GM12891 (cell line): ENCODE measurements around the gene BTF3L4.
"Not testable (repeated sequence)": the region's sequence is repeated elsewhere in the genome, so short reads cannot be mapped to it uniquely, and the experiment has no call there.

Experiments
- DNase-seq: peaks from one replicate; pipeline ENCODE4 v3.0.0; 2011; ENCODE audit warnings: low spot score; ENCODE audit not compliant: insufficient read length
- FAIRE-seq: peaks from 2 replicates; lab custom pipeline; 2011; peaks lifted over from hg19 to GRCh38; lab: Jason Lieb, UNC
- PAX5 ChIP-seq: IDR thresholded peaks from 2 replicates; pipeline ENCODE4 v1.6.1; 2011; ENCODE audit warnings: low read length, moderate library complexity, mild to moderate bottlenecking; ENCODE audit not compliant: insufficient read depth, severe bottlenecking
- POLR2A ChIP-seq: IDR thresholded peaks from 2 replicates; pipeline ENCODE4 v1.6.1; 2011; ENCODE audit warnings: low read depth, low read length, control low read depth
- POLR2AphosphoS5 ChIP-seq: IDR thresholded peaks from 2 replicates; pipeline ENCODE4 v1.6.1; 2011; ENCODE audit warnings: low read depth, low read length, control low read depth
- POU2F2 ChIP-seq: IDR thresholded peaks from 2 replicates; pipeline ENCODE4 v1.6.1; 2011; ENCODE audit warnings: low read depth, mild to moderate bottlenecking, control low read depth, low read length, moderate library complexity
- SPI1 ChIP-seq: IDR thresholded peaks from 2 replicates; pipeline ENCODE4 v1.6.1; 2011; ENCODE audit warnings: low read depth, low read length, control low read depth
- TAF1 ChIP-seq: IDR thresholded peaks from 2 replicates; pipeline ENCODE4 v1.6.1; 2011; ENCODE audit warnings: low read depth, low read length, control low read depth

Gene BTF3L4

GRCh38 chr1:52033190-52034049 lies 22.7 kb upstream of the BTF3L4 start, which contains the start of gene KTI12:
Gene KTI12, minus strand, starts transcription at chr1:52033810. Its CDS starts 49 bp downstream, at chr1:52033761.
- FAIRE-seq (peak; percentile 96), DNase-seq (peak; percentile 74)
- TF ChIP-seq POU2F2 = peak; percentile 58
- TF ChIP-seq PAX5 = no peak
- peak; percentile 82 for TF ChIP-seq TAF1
- TF ChIP-seq POLR2AphosphoS5 = peak; percentile 94
- peak; percentile 92 for TF ChIP-seq POLR2A
- TF ChIP-seq SPI1 = peak; percentile 57

- no peak for TF ChIP-seq TAF1
- TF ChIP-seq POU2F2 = no peak
- TF ChIP-seq POLR2AphosphoS5 = no peak
- TF ChIP-seq POLR2A = no peak
- no peak for TF ChIP-seq PAX5
- no peak for TF ChIP-seq SPI1
- no peak for DNase-seq
- FAIRE-seq = no peak
These were observed 22.1 kb upstream of the BTF3L4 start for GRCh38 chr1:52034050-52034384.

- FAIRE-seq (no peak), DNase-seq (no peak)
- TF ChIP-seq POU2F2 = no peak
- TF ChIP-seq SPI1 = no peak
- TF ChIP-seq POLR2A = no peak
- TF ChIP-seq POLR2AphosphoS5 = no peak
These were observed 18.7 kb upstream of the BTF3L4 start for GRCh38 chr1:52037402-52037814.

DNA sequence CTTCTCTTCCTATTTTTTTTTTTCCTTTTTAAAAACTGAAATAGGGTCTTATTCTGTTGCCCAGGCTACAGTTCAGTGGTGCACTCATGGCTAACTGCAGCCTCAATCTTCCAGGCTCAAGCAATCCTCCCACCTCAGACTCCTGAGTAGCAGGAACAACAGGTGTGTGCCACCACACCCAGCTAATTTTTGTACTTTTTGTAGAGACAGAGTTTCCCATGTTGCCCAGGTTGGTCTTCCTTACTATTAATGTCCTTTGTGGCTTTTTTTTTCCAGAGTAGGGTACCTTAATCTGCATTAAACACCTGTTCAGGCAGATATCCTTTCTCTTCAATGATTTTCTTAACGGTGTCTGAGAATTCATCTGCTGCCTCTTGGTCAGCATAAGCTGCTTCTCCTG lies 18.2 kb upstream of the BTF3L4 start:
- FAIRE-seq = no peak
- TF ChIP-seq POLR2AphosphoS5 = no peak
- TF ChIP-seq TAF1 = no peak
- TF ChIP-seq POU2F2 = no peak
- TF ChIP-seq POLR2A = no peak
- no peak for TF ChIP-seq SPI1
- no peak for TF ChIP-seq PAX5
- DNase-seq = no peak

GRCh38 chr1:52041551-52042185 lies 14.4 kb upstream of the BTF3L4 start:
- FAIRE-seq (no peak), DNase-seq (no peak)
- TF ChIP-seq POLR2AphosphoS5 (no peak), SPI1 (no peak), POLR2A (no peak), PAX5 (no peak), TAF1 (no peak), POU2F2 (no peak)

- DNase-seq (no peak), FAIRE-seq (no peak)
- no peak for TF ChIP-seq POLR2A
- TF ChIP-seq PAX5 = no peak
- no peak for TF ChIP-seq TAF1
- no peak for TF ChIP-seq POLR2AphosphoS5
- no peak for TF ChIP-seq POU2F2
- no peak for TF ChIP-seq SPI1
These were observed 10.9 kb upstream of the BTF3L4 start for GRCh38 chr1:52045236-52045635.

DNA sequence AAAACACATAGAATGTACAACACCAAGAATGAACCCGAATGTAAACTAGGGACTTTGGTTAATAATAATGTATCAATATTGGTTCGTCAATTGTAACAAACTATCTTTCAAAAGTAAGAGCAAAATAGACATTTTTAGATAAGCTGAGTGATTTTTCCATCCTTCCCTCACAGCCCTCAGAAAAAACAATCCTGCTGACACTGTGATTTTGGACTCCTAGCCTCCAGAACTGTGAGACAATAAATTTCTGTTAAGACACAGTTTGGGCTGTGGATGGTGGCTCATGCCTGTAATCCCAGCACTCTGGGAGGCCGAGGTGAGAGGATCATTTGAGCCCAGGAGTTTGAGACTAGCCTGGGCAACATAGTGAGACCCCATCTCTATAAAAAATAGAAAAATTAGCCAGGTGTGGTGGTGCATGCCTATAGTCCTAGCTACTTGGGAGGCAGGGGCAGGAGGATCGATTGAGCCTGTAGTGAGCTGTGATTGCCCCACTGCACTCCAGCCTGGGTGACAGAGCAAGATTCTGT lies 10.4 kb upstream of the BTF3L4 start:
- not testable (repeated sequence) for FAIRE-seq, DNase-seq

DNA sequence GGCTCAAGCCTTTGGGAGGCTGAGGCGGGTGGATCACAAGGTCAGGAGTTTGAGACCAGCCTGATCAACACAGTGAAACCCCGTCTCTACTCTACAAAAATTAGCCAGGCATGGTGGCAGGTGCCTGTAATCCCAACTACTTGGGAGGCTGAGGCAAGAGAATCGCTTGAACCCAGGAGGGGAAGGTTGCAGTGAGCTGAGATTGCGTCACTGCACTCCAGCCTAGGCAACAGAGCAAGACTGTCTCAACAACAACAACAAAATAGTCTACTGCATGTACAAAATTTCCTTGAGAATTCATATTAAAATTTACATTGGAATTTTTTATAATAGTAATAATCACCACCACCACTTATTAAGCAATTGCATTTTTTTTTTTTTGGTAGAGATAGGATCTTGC lies 6.8 kb upstream of the BTF3L4 start:
- FAIRE-seq, DNase-seq: not testable (repeated sequence)

DNA sequence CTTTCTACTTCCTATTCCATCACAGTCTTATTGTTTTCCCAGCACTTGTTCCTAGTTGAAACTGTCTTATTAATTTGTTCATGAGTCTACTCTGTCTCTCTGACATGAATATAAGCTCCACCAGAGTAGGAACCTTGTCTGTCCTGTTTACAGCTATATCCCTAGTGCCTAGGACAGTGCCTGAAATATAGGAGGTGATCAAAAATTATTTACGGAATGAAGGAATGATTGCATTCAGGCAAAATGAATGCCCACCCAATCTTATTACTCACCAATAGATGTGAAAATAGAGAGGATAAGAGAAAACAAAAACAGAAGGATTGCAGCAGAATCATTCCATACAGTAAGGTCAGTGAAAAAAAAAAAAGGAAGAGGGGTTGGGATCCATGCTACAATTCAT lies 2.2 kb upstream of the BTF3L4 start:
- DNase-seq (no peak), FAIRE-seq (no peak)
- no peak for TF ChIP-seq POLR2AphosphoS5
- TF ChIP-seq POLR2A = no peak
- no peak for TF ChIP-seq TAF1
- no peak for TF ChIP-seq SPI1
- no peak for TF ChIP-seq POU2F2
- TF ChIP-seq PAX5 = no peak

DNA sequence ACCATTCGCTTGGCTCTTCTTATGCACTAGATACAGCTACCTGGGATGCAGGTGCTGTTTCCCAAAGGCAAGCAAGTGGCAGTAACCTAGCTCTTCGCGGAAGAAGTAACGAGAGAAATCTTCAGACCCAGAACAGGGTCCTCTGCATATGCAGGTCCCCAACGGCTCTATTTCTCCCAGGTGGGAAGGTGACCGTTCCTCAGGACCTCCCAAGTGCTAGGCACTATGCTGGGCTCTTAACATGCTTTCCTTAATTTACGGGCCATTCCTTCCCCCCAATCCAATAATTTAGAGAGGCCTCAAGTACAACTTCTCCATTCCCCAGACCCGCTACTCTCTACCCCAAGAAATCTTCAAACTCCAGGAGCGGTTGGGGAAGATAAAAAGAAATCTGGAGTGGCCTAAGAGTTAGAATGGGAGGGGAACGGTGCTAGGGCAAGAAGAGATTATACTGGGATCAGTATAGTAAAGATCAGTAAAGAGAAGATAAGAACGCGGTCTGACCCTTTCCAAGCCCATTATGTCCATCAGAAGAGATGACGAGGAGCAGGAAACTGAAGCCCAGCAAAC lies 1.5 kb upstream of the BTF3L4 start:
- TF ChIP-seq POU2F2 = no peak
- TF ChIP-seq PAX5 = no peak
- no peak for TF ChIP-seq POLR2AphosphoS5
- TF ChIP-seq POLR2A = no peak
- TF ChIP-seq TAF1 = no peak
- TF ChIP-seq SPI1 = no peak
- FAIRE-seq (no peak), DNase-seq (no peak)
